ENCODE measurements around the gene FMNL3. TPM values are rescaled to one million over a fixed set of nuclear protein-coding genes. Genes with fewer than 3 reads are reported as not detected.

FMNL3 gene
- total and polyA plus RNA-seq, 2 of the 13 experiments (the other 11 are each of a cell fraction or from before 2014, with no cell fraction given), result 0.44 to 1.1 TPM

DNA sequence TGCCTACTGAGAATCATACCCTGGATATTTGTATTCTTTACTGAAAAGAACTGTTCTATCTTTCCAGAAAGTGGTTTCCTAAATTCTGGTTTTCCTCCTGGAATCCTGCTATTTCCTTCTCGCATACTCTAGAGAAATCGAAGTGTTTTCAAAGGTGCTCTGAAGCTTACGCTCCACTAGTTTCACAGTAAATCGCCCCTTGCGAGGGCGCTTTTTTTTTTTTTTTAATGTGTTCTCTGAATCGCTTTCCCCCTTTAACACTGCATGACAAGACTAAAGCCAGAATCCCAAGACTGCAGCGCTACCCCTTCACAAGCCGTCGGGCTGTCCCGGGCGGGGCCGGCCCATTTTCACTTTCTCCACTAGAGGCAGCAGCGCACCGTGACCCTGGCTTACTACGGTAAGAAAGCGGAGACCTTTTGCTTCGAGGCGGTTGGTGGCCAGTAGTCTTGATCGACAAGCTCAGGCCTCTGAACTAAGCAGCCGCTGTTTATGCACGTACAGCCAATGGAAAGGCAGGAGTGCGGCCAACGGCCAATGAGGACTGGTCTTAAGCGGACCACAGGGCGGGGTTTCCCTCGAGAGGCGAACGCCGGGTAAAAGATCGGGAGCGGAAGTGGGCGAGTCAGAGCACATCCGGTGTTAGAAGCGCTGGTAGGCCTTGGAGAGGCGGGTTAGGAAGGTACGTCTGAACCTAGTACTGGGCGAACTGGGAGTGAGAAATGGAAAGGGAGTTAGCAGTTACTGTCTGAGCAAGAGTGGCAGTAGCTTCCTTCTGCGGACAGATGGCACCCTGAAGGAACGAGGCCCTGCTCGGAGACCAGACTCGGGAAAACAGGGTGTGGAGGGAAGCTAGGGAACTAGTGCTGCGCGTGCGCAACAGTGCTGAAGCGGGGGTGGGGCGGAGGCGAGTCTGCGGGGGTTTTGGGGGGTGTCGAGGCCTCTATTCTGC is 34.0 kb upstream of the FMNL3 start, which contains the start of gene TMBIM6 (continued):
- TF ChIP-seq ATM (IDR thresholded peaks at IDR 0.05; ENCODE audit: borderline replicate concordance) (no peak), ETV6 (CRISPR knock-in tag; conservative IDR thresholded peaks at IDR 0.05) (peak; percentile 54; the same call in 1 of the 2 replicates), ZFAT (CRISPR knock-in tag; conservative IDR thresholded peaks at IDR 0.05) (no peak), REL (CRISPR knock-in tag; conservative IDR thresholded peaks at IDR 0.05) (peak; percentile 64; the same call in 1 of the 2 replicates), ZNF317 (CRISPR knock-in tag; IDR thresholded peaks at IDR 0.05) (peak; percentile 10; the same call in 1 of the 2 replicates), ETV5 (CRISPR knock-in tag; IDR thresholded peaks at IDR 0.05; ENCODE audit: borderline replicate concordance) (peak; percentile 99), ZNF737 (CRISPR knock-in tag; IDR thresholded peaks at IDR 0.05; ENCODE audit: borderline replicate concordance) (peak; percentile 93), NAIF1 (CRISPR knock-in tag; IDR thresholded peaks at IDR 0.05; ENCODE audit: borderline replicate concordance) (0 out of 2 replicates have a peak, but pooled peaks have one; percentile 31), ELF3 (CRISPR knock-in tag; IDR thresholded peaks at IDR 0.05) (peak; percentile 65), SP140L (CRISPR knock-in tag; IDR thresholded peaks at IDR 0.05; ENCODE audit: borderline replicate concordance) (peak; percentile 69; the same call in 1 of the 2 replicates), CBX5 (CRISPR knock-in tag; IDR thresholded peaks at IDR 0.05; ENCODE audit: borderline replicate concordance) (peak; percentile 23; the same call in 1 of the 2 replicates), BORCS8-MEF2B (CRISPR knock-in tag; IDR thresholded peaks at IDR 0.05) (peak; percentile 60; the same call in 1 of the 2 replicates), POLR2A (IDR thresholded peaks at IDR 0.05; ENCODE audit: insufficient read depth in 1 of 2, low read depth in 2 of 2, low read length in 2 of 2) (peak; percentile 99 to 100), TP53 (CRISPR knock-in tag; conservative IDR thresholded peaks at IDR 0.05) (peak; percentile 60; the same call in 1 of the 2 replicates), YEATS4 (CRISPR knock-in tag; IDR thresholded peaks at IDR 0.05; ENCODE audit: borderline replicate concordance) (peak; percentile 55), ZNF33B (CRISPR knock-in tag; IDR thresholded peaks at IDR 0.05) (peak; percentile 64; the same call in 1 of the 2 replicates), ZNF572 (CRISPR knock-in tag; IDR thresholded peaks at IDR 0.05) (no peak)
- TF ChIP-seq, protein P1, sequence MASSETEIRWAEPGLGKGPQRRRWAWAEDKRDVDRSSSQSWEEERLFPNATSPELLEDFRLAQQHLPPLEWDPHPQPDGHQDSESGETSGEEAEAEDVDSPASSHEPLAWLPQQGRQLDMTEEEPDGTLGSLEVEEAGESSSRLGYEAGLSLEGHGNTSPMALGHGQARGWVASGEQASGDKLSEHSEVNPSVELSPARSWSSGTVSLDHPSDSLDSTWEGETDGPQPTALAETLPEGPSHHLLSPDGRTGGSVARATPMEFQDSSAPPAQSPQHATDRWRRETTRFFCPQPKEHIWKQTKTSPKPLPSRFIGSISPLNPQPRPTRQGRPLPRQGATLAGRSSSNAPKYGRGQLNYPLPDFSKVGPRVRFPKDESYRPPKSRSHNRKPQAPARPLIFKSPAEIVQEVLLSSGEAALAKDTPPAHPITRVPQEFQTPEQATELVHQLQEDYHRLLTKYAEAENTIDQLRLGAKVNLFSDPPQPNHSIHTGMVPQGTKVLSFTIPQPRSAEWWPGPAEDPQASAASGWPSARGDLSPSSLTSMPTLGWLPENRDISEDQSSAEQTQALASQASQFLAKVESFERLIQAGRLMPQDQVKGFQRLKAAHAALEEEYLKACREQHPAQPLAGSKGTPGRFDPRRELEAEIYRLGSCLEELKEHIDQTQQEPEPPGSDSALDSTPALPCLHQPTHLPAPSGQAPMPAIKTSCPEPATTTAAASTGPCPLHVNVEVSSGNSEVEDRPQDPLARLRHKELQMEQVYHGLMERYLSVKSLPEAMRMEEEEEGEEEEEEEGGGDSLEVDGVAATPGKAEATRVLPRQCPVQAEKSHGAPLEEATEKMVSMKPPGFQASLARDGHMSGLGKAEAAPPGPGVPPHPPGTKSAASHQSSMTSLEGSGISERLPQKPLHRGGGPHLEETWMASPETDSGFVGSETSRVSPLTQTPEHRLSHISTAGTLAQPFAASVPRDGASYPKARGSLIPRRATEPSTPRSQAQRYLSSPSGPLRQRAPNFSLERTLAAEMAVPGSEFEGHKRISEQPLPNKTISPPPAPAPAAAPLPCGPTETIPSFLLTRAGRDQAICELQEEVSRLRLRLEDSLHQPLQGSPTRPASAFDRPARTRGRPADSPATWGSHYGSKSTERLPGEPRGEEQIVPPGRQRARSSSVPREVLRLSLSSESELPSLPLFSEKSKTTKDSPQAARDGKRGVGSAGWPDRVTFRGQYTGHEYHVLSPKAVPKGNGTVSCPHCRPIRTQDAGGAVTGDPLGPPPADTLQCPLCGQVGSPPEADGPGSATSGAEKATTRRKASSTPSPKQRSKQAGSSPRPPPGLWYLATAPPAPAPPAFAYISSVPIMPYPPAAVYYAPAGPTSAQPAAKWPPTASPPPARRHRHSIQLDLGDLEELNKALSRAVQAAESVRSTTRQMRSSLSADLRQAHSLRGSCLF (CRISPR knock-in tag; IDR thresholded peaks at IDR 0.05; ENCODE audit: borderline replicate concordance), result no peak
- TF ChIP-seq, protein P2, sequence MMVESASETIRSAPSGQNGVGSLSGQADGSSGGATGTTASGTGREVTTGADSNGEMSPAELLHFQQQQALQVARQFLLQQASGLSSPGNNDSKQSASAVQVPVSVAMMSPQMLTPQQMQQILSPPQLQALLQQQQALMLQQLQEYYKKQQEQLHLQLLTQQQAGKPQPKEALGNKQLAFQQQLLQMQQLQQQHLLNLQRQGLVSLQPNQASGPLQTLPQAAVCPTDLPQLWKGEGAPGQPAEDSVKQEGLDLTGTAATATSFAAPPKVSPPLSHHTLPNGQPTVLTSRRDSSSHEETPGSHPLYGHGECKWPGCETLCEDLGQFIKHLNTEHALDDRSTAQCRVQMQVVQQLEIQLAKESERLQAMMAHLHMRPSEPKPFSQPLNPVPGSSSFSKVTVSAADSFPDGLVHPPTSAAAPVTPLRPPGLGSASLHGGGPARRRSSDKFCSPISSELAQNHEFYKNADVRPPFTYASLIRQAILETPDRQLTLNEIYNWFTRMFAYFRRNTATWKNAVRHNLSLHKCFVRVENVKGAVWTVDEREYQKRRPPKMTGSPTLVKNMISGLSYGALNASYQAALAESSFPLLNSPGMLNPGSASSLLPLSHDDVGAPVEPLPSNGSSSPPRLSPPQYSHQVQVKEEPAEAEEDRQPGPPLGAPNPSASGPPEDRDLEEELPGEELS (CRISPR knock-in tag; IDR thresholded peaks at IDR 0.05), result peak; percentile 62
- TF ChIP-seq, protein P3, sequence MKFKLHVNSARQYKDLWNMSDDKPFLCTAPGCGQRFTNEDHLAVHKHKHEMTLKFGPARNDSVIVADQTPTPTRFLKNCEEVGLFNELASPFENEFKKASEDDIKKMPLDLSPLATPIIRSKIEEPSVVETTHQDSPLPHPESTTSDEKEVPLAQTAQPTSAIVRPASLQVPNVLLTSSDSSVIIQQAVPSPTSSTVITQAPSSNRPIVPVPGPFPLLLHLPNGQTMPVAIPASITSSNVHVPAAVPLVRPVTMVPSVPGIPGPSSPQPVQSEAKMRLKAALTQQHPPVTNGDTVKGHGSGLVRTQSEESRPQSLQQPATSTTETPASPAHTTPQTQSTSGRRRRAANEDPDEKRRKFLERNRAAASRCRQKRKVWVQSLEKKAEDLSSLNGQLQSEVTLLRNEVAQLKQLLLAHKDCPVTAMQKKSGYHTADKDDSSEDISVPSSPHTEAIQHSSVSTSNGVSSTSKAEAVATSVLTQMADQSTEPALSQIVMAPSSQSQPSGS (CRISPR knock-in tag; IDR thresholded peaks at IDR 0.05), result peak; percentile 62
- TF ChIP-seq, protein P4, sequence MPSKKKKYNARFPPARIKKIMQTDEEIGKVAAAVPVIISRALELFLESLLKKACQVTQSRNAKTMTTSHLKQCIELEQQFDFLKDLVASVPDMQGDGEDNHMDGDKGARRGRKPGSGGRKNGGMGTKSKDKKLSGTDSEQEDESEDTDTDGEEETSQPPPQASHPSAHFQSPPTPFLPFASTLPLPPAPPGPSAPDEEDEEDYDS (CRISPR knock-in tag; IDR thresholded peaks at IDR 0.05), result peak; percentile 99
